Measurements from ENCODE around the gene TMEM164.

The TMEM164 gene

DNA sequence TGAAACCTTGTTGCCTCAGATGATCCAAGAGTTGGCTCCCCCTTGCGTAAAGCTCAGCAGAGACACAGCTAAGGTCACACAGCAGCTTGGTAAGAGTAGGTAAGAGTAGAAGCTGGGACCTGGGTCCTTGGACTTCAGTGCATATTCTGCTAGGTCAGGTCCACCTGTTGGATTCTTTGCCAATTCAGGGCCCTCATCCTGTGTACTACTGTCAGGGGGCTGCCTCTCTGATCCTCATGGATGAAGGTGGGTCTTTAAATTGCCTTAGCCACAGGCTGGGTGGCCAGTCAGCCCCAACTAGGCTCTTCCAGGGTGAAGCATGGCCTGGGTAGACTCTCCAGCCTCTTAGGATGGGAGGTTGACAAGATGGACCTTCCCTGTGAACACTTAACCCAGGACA is 159.2 kb downstream of the TMEM164 start:
- H3K4me1 Mint-ChIP-seq, result peaks cover 10% of the 10 kb centered on the region
- H3K9me3 Mint-ChIP-seq, result no peaks in the 10 kb centered on the region
- H3K4me3 Mint-ChIP-seq, result no peak overlapping the region
- TF ChIP-seq, protein P1, sequence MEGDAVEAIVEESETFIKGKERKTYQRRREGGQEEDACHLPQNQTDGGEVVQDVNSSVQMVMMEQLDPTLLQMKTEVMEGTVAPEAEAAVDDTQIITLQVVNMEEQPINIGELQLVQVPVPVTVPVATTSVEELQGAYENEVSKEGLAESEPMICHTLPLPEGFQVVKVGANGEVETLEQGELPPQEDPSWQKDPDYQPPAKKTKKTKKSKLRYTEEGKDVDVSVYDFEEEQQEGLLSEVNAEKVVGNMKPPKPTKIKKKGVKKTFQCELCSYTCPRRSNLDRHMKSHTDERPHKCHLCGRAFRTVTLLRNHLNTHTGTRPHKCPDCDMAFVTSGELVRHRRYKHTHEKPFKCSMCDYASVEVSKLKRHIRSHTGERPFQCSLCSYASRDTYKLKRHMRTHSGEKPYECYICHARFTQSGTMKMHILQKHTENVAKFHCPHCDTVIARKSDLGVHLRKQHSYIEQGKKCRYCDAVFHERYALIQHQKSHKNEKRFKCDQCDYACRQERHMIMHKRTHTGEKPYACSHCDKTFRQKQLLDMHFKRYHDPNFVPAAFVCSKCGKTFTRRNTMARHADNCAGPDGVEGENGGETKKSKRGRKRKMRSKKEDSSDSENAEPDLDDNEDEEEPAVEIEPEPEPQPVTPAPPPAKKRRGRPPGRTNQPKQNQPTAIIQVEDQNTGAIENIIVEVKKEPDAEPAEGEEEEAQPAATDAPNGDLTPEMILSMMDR (IDR thresholded peaks at IDR 0.05), result no peak
- H3K27me3 Mint-ChIP-seq (ENCODE audit: low read depth, poor library complexity), result no peaks in the 10 kb centered on the region
- DNase-seq, result no peak
- no peaks in the 10 kb centered on the region for H3K36me3 Mint-ChIP-seq (ENCODE audit: low read depth)
- no peak overlapping the region for H3K27ac Mint-ChIP-seq

- H3K4me1 Mint-ChIP-seq, result peaks cover 10% of the 10 kb centered on the region
- H3K27me3 Mint-ChIP-seq (ENCODE audit: low read depth, poor library complexity), result no peaks in the 10 kb centered on the region
- no peaks in the 10 kb centered on the region for H3K9me3 Mint-ChIP-seq
- no peaks in the 10 kb centered on the region for H3K36me3 Mint-ChIP-seq (ENCODE audit: low read depth)
- H3K27ac Mint-ChIP-seq, result no peak overlapping the region
- TF ChIP-seq, protein P1 (IDR thresholded peaks at IDR 0.05), result no peak
- no peak overlapping the region for H3K4me3 Mint-ChIP-seq
- DNase-seq, result no peak
These were observed 160.0 kb downstream of the TMEM164 start for GRCh38 chrX:110162867-110163266.

- Mint-ChIP-seq H3K36me3 (ENCODE audit: low read depth) (no peaks in the 10 kb centered on the region), H3K27ac (no peak overlapping the region), H3K27me3 (ENCODE audit: low read depth, poor library complexity) (no peaks in the 10 kb centered on the region), H3K4me1 (peaks cover 10% of the 10 kb centered on the region), H3K4me3 (no peak overlapping the region), H3K9me3 (no peaks in the 10 kb centered on the region)
- DNase-seq, result no peak
- TF ChIP-seq, protein P1 (IDR thresholded peaks at IDR 0.05), result no peak
These were observed 160.6 kb downstream of the TMEM164 start for GRCh38 chrX:110163488-110163887.

GRCh38 chrX:110167952-110168451 is 165.1 kb downstream of the TMEM164 start:
- H3K4me3 Mint-ChIP-seq, result no peak overlapping the region
- TF ChIP-seq, protein P1 (IDR thresholded peaks at IDR 0.05), result peak; percentile 56
- H3K27me3 Mint-ChIP-seq (ENCODE audit: low read depth, poor library complexity), result no peaks in the 10 kb centered on the region
- H3K36me3 Mint-ChIP-seq (ENCODE audit: low read depth), result peaks cover 23% of the 10 kb centered on the region
- H3K27ac Mint-ChIP-seq, result no peak overlapping the region
- H3K4me1 Mint-ChIP-seq, result peaks cover 13% of the 10 kb centered on the region
- no peaks in the 10 kb centered on the region for H3K9me3 Mint-ChIP-seq
- peak; percentile 57 for DNase-seq

GRCh38 chrX:110168585-110168984 is 165.7 kb downstream of the TMEM164 start:
- no peak for DNase-seq
- H3K36me3 Mint-ChIP-seq (ENCODE audit: low read depth), result peaks cover 29% of the 10 kb centered on the region
- TF ChIP-seq, protein P1 (IDR thresholded peaks at IDR 0.05), result no peak
- no peaks in the 10 kb centered on the region for H3K27me3 Mint-ChIP-seq (ENCODE audit: low read depth, poor library complexity)
- H3K4me3 Mint-ChIP-seq, result no peak overlapping the region
- no peaks in the 10 kb centered on the region for H3K9me3 Mint-ChIP-seq
- H3K27ac Mint-ChIP-seq, result no peak overlapping the region
- H3K4me1 Mint-ChIP-seq, result peaks cover 13% of the 10 kb centered on the region

DNA sequence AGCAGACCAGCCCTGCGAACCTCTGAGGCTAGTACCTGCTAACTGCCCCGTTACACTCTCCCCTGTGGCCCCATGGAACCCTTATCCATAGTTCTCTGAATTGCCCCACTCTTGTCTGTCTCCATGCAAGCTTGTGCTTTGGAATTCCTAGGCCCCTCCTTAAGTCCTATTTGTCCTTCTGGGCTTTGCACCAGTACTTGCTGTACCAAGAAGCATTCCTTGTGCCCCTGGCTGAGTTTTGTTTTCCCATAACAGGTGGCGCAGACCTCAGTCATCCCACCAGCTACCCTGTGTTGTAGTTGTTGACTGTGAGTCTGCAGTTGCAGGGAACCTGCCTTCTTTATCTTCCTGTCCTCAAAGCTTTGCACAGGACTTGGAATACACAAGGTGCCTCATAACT is 167.1 kb downstream of the TMEM164 start:
- Mint-ChIP-seq H3K27me3 (ENCODE audit: low read depth, poor library complexity) (no peaks in the 10 kb centered on the region), H3K36me3 (ENCODE audit: low read depth) (peaks cover 42% of the 10 kb centered on the region), H3K4me1 (peaks cover 13% of the 10 kb centered on the region), H3K9me3 (no peaks in the 10 kb centered on the region), H3K4me3 (no peak overlapping the region), H3K27ac (no peak overlapping the region)
- TF ChIP-seq, protein P1 (IDR thresholded peaks at IDR 0.05), result no peak
- DNase-seq, result no peak

Measured in nephron progenitor cell (in vitro differentiated cells).